GM19395 (cell line): ENCODE results near the gene GLIS1.

Experiments
- ATAC-seq: cut with Tn5 transposase; IDR thresholded peaks from one replicate; pipeline ENCODE4 v1.9.1; 2021; ENCODE audit warnings: mild to moderate bottlenecking, moderate library complexity; ENCODE audit not compliant: unreplicated experiment

GLIS1 gene

DNA sequence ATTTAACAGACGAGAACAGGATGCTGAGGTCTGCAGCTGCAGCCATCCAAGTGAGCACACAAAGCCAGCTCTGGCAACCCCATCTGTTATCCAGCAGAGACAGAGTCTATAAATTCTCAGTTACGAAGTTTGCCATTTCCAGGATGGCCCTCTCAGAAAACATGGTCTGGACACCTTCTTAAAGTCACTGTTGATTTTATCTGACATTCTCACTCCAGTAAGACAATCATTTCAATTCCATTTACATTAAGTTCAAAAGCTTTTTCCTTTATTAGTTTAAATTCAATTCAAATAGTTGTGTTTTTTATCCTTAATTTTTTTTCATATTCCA, 154.2 kb downstream of the GLIS1 start:
- ATAC-seq, result no peak

GRCh38 chr1:53583868-53584776, 154.8 kb downstream of the GLIS1 start:
- no peak for ATAC-seq

GRCh38 chr1:53583021-53583867, 155.7 kb downstream of the GLIS1 start:
- no peak for ATAC-seq

DNA sequence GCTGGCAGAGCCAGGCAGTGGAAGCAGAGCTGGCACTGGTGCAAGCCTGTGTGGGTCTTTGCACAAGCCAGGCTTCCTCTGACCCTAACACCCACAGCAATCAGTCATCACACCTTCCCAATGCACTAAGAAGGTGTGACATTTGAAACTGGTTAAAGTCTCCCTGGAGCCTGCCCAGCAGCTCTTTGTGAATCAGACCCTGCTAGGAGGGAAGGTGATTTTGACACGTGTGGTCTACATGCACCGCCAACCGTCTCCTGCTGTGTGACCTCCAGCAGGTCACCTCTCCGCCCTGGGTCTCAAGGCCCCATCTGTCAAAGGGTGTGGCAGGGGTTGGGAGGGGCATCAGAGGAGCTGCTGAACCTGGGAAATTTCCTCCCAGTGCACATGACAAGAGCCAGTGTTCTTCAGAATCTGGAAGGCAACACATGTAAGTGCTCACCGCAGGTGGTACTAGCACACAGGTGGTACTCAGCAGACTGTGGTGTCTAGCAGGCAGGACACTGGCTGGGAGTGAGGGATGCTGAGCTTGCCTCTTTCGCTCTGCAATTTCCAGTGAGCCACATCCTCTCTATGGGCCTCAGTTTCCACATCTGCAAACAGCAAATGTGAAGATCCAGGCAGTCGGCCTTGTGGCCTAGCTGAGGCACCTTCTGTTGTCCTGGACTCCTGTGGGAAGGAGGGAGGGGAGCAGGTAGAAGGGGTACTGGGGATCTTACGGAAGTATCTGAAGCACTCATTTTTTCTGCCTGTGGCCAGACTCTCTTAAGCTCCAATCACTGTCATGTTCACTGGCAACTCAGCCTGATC, 156.5 kb downstream of the GLIS1 start:
- ATAC-seq, result no peak

GRCh38 chr1:53581476-53581875, 157.5 kb downstream of the GLIS1 start:
- ATAC-seq, result no peak

- ATAC-seq, result no peak
These were observed 158.1 kb downstream of the GLIS1 start for GRCh38 chr1:53580739-53581475.

- ATAC-seq, result no peak
These were observed 159.0 kb downstream of the GLIS1 start for GRCh38 chr1:53580009-53580400.

- ATAC-seq, result no peak
These were observed 159.5 kb downstream of the GLIS1 start for GRCh38 chr1:53579221-53580008.

GRCh38 chr1:53578358-53578757, 160.6 kb downstream of the GLIS1 start:
- no peak for ATAC-seq

GRCh38 chr1:53577761-53578100, 161.2 kb downstream of the GLIS1 start:
- ATAC-seq, result no peak

- no peak for ATAC-seq
These were observed 161.9 kb downstream of the GLIS1 start for GRCh38 chr1:53576866-53577760.

DNA sequence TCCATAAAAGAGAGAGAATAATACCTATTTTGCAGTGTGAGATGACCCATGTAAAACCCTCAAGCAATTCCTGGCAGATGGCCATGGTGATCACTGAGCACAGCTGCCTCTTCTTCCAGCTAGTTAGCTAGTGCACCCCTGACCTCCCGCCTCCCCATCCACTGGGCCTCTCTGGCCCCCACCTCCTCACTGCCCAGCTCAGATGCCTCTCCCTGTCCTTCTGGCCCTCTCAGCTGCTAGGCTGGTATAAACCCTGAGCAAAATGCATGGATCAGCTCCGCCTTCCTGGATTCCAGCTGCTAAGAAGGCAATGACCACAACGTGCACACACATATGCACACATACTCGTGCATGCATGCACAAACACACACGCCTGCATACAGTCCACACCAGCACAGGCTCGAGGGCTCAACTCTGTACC, 162.6 kb downstream of the GLIS1 start:
- no peak for ATAC-seq

GRCh38 chr1:53575955-53576320, 163.0 kb downstream of the GLIS1 start:
- no peak for ATAC-seq

GRCh38 chr1:53575141-53575954, 163.6 kb downstream of the GLIS1 start:
- ATAC-seq, result no peak

DNA sequence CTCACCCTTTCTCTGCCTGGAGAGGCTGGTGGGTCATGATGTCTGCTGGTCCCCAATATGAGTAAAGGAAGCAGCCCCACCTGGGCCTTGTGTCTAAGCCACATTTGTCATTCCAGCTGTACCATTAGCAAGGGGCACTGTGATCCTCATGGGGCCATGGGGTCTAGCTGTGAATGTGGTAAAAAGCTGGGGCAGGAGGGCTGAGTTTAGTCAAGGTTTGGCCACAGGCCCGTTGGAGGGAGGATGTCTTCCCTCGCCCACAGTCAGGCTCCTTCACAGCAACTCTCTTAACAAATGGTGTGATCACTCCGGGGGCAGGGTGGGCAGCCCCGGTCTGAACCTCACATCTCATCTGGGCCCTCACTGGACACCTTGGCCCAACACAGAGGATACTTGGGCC, 164.3 kb downstream of the GLIS1 start:
- ATAC-seq, result no peak

DNA sequence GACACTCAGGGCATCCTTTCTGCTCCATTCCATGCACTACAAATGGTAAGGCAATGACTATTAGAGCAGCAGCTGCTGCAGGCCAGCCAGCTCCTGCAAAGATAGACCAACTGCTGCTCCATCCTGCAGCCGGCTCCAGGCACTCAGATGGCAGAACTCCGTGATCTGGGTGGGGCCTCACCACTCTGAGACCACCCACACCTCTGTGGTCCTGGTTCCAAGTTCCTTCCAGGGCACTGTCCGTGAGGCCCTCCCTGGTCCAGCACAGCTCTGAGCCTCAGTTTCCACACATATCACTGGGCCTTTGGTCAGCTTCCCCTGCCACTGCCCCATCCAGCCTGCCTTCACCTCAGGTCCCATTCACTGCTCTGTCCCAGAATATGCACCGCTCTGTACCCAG, 165.0 kb downstream of the GLIS1 start:
- no peak for ATAC-seq

GRCh38 chr1:53573522-53573921, 165.4 kb downstream of the GLIS1 start:
- ATAC-seq, result no peak

GRCh38 chr1:53572815-53573173, 166.2 kb downstream of the GLIS1 start:
- ATAC-seq, result no peak
